H1 (cell line): ENCODE results near the gene SYNPO.

Experiments
- EGR1 ChIP-seq: IDR thresholded peaks from 2 replicates; pipeline ENCODE4 v1.6.1; 2011; ENCODE audit warnings: low read depth, low read length, borderline replicate concordance
- EZH2 ChIP-seq: fragments of 200-600 bp; sonication (generic); IDR thresholded peaks from 2 replicates; pipeline ENCODE4 v1.7.1; 2012; ENCODE audit warnings: low read depth, mild to moderate bottlenecking, moderate library complexity, low read length, inconsistent platforms; ENCODE audit not compliant: severe bottlenecking
- JUN ChIP-seq: IDR thresholded peaks from 2 replicates; pipeline ENCODE4 v1.6.1; 2011; ENCODE audit warnings: low read depth, mild to moderate bottlenecking, improper control_type of control experiment, low read length
- POLR2A ChIP-seq, 2 experiments: IDR thresholded peaks; 1 replicate in 1 of 2; 2 replicates in 1 of 2; pipeline ENCODE4 v1.6.1; 2011; ENCODE audit warnings: low read depth in 2 of 2, low read length in 2 of 2, mild to moderate bottlenecking in 2 of 2; ENCODE audit errors: control extremely low read depth in 1 of 2
- POLR2AphosphoS5 ChIP-seq: IDR thresholded peaks from 2 replicates; pipeline ENCODE4 v1.6.1; 2011; ENCODE audit warnings: low read depth, low read length
- USF2 ChIP-seq: IDR thresholded peaks from 2 replicates; pipeline ENCODE4 v1.6.1; 2011; ENCODE audit warnings: low read length, improper control_type of control experiment
- TF ChIP-seq, protein P1 (sequence below), 3 experiments: IDR thresholded peaks; 1 replicate in 2 of 3; 2 replicates in 1 of 3; pipeline versions ENCODE4 v1.5.1 to v1.6.1; 2011; ENCODE audit warnings: low read length in 3 of 3, mild to moderate bottlenecking in 3 of 3, inconsistent platforms in 2 of 3, low read depth in 1 of 3, moderate library complexity in 1 of 3; ENCODE audit not compliant: insufficient read depth in 1 of 3; ENCODE audit errors: control extremely low read depth in 1 of 3

GRCh38 chr5:150694612-150695011, 54.2 kb downstream of the SYNPO start:
- TF ChIP-seq, protein P1, sequence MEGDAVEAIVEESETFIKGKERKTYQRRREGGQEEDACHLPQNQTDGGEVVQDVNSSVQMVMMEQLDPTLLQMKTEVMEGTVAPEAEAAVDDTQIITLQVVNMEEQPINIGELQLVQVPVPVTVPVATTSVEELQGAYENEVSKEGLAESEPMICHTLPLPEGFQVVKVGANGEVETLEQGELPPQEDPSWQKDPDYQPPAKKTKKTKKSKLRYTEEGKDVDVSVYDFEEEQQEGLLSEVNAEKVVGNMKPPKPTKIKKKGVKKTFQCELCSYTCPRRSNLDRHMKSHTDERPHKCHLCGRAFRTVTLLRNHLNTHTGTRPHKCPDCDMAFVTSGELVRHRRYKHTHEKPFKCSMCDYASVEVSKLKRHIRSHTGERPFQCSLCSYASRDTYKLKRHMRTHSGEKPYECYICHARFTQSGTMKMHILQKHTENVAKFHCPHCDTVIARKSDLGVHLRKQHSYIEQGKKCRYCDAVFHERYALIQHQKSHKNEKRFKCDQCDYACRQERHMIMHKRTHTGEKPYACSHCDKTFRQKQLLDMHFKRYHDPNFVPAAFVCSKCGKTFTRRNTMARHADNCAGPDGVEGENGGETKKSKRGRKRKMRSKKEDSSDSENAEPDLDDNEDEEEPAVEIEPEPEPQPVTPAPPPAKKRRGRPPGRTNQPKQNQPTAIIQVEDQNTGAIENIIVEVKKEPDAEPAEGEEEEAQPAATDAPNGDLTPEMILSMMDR (IDR thresholded peaks at IDR 0.05; ENCODE audit: control extremely low read depth in 1 of 3, insufficient read depth in 1 of 3, low read depth in 1 of 3, low read length in 3 of 3): no peak
- TF ChIP-seq POLR2AphosphoS5: no peak
- TF ChIP-seq POLR2A (IDR thresholded peaks at IDR 0.05; ENCODE audit: control extremely low read depth in 1 of 2, low read depth in 2 of 2, low read length in 2 of 2): no peak
- no peak for TF ChIP-seq EZH2
- TF ChIP-seq JUN: no peak
- TF ChIP-seq USF2: no peak
- no peak for TF ChIP-seq EGR1
